ENCODE data around the gene LGALS3. TPM values are rescaled to one million over a fixed set of nuclear protein-coding genes. Genes with fewer than 3 reads are reported as not detected.

LGALS3 gene
- total RNA-seq, 1 donor from 2014 or later = 90.8 TPM

DNA sequence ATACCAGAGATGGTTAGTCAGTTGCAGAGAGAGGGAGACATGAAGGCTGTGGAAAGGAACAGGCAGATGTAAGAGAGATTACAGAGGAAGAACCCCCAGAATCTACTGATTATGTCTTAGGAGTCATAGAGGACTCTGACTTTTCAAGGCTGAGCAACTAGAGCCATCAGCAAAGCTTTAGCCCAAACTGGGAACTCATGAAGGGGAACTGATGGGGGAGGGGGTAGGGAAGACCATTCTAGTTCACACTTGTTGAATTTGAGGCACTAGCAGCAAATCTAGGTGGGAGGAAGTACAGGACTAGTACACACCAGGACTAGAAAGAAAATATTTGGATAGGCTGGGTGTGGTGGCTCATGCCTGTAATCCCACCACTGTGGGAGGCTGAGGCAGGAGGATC lies 10.1 kb downstream of the LGALS3 start:
- H3K36me3 Mint-ChIP-seq (ENCODE audit: unreplicated experiment) = peaks cover 36% of the 10 kb centered on the region

DNA sequence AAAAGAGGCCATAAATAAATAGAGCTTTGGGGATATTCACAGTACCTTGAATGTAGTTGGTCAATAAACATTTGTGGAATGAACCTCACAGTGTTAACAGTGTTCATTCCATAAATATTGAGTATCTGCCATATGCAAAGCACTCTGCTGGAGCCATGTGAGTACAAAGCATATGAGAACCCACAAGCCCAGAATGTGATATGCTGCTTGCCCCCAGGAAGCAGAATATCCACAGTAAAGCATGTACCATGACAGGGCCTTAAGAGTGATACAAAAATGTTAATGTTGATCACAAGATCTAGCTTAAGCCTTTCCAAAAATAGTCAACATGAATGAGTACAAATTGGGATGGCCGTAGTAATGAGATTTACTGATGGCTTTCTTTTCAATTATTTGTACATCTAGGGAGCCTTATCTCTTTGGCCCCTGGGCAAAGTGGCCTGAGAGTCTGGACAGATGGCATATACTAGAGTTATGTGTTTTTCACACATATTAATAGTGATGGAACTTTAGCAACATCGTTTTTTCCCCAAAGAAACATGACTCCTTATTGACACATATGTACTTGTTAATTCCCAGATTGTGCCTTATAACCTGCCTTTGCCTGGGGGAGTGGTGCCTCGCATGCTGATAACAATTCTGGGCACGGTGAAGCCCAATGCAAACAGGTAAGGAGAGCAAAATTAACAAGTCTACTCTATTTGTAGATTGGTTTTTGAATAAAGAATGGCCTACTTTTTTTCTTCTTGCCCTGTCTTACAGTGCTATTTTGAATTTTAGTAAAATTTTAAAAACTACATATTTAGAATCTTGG lies 10.9 kb downstream of the LGALS3 start:
- TF ChIP-seq CTCF (IDR thresholded peaks at IDR 0.05) = no peak
- H3K4me1 Mint-ChIP-seq (ENCODE audit: unreplicated experiment) = peaks cover 18% of the 10 kb centered on the region
- H3K9me3 Mint-ChIP-seq (ENCODE audit: unreplicated experiment) = no peaks in the 10 kb centered on the region
- DNase-seq (ENCODE audit: extremely low spot score, unreplicated experiment) = no peak
- H3K27me3 Mint-ChIP-seq (ENCODE audit: unreplicated experiment) = no peaks in the 10 kb centered on the region
- no peak overlapping the region for H3K27ac Mint-ChIP-seq (ENCODE audit: unreplicated experiment)
- no peak overlapping the region for H3K4me3 Mint-ChIP-seq (ENCODE audit: unreplicated experiment)
- peaks cover 41% of the 10 kb centered on the region for H3K36me3 Mint-ChIP-seq (ENCODE audit: unreplicated experiment)

More for the DNA sequence above, 10.1 kb downstream of the LGALS3 start:
- no peaks in the 10 kb centered on the region for H3K9me3 Mint-ChIP-seq (ENCODE audit: unreplicated experiment)
- no peak overlapping the region for H3K4me3 Mint-ChIP-seq (ENCODE audit: unreplicated experiment)
- DNase-seq (ENCODE audit: extremely low spot score, unreplicated experiment) = no peak
- TF ChIP-seq CTCF (IDR thresholded peaks at IDR 0.05) = no peak
- H3K27me3 Mint-ChIP-seq (ENCODE audit: unreplicated experiment) = no peaks in the 10 kb centered on the region
- peak overlapping the region; percentile 41 for H3K27ac Mint-ChIP-seq (ENCODE audit: unreplicated experiment)
- H3K4me1 Mint-ChIP-seq (ENCODE audit: unreplicated experiment) = peaks cover 18% of the 10 kb centered on the region

GRCh38 chr14:55141825-55142224 lies 12.8 kb downstream of the LGALS3 start:
- Mint-ChIP-seq H3K9me3 (ENCODE audit: unreplicated experiment) (no peaks in the 10 kb centered on the region), H3K27me3 (ENCODE audit: unreplicated experiment) (no peaks in the 10 kb centered on the region), H3K27ac (ENCODE audit: unreplicated experiment) (no peak overlapping the region), H3K4me3 (ENCODE audit: unreplicated experiment) (no peak overlapping the region), H3K4me1 (ENCODE audit: unreplicated experiment) (peaks cover 11% of the 10 kb centered on the region), H3K36me3 (ENCODE audit: unreplicated experiment) (peaks cover 52% of the 10 kb centered on the region)
- TF ChIP-seq CTCF (IDR thresholded peaks at IDR 0.05) = no peak
- no peak for DNase-seq (ENCODE audit: extremely low spot score, unreplicated experiment)

GRCh38 chr14:55142466-55142865 lies 13.4 kb downstream of the LGALS3 start:
- H3K27ac Mint-ChIP-seq (ENCODE audit: unreplicated experiment) = no peak overlapping the region
- DNase-seq (ENCODE audit: extremely low spot score, unreplicated experiment) = no peak
- no peak overlapping the region for H3K4me3 Mint-ChIP-seq (ENCODE audit: unreplicated experiment)
- no peaks in the 10 kb centered on the region for H3K9me3 Mint-ChIP-seq (ENCODE audit: unreplicated experiment)
- no peak for TF ChIP-seq CTCF (IDR thresholded peaks at IDR 0.05)
- peaks cover 4% of the 10 kb centered on the region for H3K4me1 Mint-ChIP-seq (ENCODE audit: unreplicated experiment)
- H3K27me3 Mint-ChIP-seq (ENCODE audit: unreplicated experiment) = no peaks in the 10 kb centered on the region
- H3K36me3 Mint-ChIP-seq (ENCODE audit: unreplicated experiment) = peaks cover 55% of the 10 kb centered on the region

- no peaks in the 10 kb centered on the region for H3K9me3 Mint-ChIP-seq (ENCODE audit: unreplicated experiment)
- peaks cover 6% of the 10 kb centered on the region for H3K4me1 Mint-ChIP-seq (ENCODE audit: unreplicated experiment)
Observed at GRCh38 chr14:55146425-55146824, 17.4 kb downstream of the LGALS3 start.

More at GRCh38 chr14:55146425-55146824, 17.4 kb downstream of the LGALS3 start:
- H3K36me3 Mint-ChIP-seq (ENCODE audit: unreplicated experiment) = peaks cover 34% of the 10 kb centered on the region
- no peak for TF ChIP-seq CTCF (IDR thresholded peaks at IDR 0.05)
- no peaks in the 10 kb centered on the region for H3K27me3 Mint-ChIP-seq (ENCODE audit: unreplicated experiment)
- DNase-seq (ENCODE audit: extremely low spot score, unreplicated experiment) = no peak
- no peak overlapping the region for H3K4me3 Mint-ChIP-seq (ENCODE audit: unreplicated experiment)
- no peak overlapping the region for H3K27ac Mint-ChIP-seq (ENCODE audit: unreplicated experiment)
